Heart left ventricle (tissue), 16 donors: Measurements from ENCODE around the gene DENND2C. TPM values are rescaled to one million over a fixed set of nuclear protein-coding genes. Genes with fewer than 3 reads are reported as not detected.

Experiments used
- ATAC-seq, 4 donors: fragments of 200-7000 bp; cut with Tn5 transposase; one replicate each; pipeline ENCODE4 v1.9.1; 2020 to 2022; ENCODE audit warnings: moderate library complexity in 4 of 4, mild to moderate bottlenecking in 3 of 4, moderate number of reproducible peaks in 1 of 4
- DNase-seq, 5 donors: peaks; one replicate each; pipeline ENCODE4 v3.0.0-alpha.2; 2020
- H3K27ac ChIP-seq, 12 donors: fragments of 200-600 bp; sonication (generic) in 4 of 12; one replicate each; pipeline versions ENCODE4 v1.5.0 to v1.8.0; 2016 to 2022; ENCODE audit warnings: mild to moderate bottlenecking in 2 of 12
- H3K27me3 ChIP-seq, 9 donors: fragments of 200-600 bp; sonication (generic) in 2 of 9; one replicate each; pipeline versions ENCODE4 v1.5.1 to v1.8.0; 2016 to 2022; ENCODE audit warnings: mild to moderate bottlenecking in 3 of 9
- H3K36me3 ChIP-seq, 9 donors: fragments of 200-600 bp; sonication (generic) in 2 of 9; one replicate each; pipeline versions ENCODE4 v1.5.0 to v1.8.0; 2018 to 2022; ENCODE audit warnings: mild to moderate bottlenecking in 2 of 9
- H3K4me1 ChIP-seq, 12 donors: fragments of 200-600 bp; sonication (generic) in 4 of 12; one replicate each; pipeline versions ENCODE4 v1.5.0 to v1.8.0; 2016 to 2022; ENCODE audit warnings: mild to moderate bottlenecking in 3 of 12
- H3K4me3 ChIP-seq, 12 donors: fragments of 200-600 bp; sonication (generic) in 4 of 12; one replicate each; pipeline versions ENCODE4 v1.5.0 to v1.8.0; 2017 to 2022; ENCODE audit warnings: mild to moderate bottlenecking in 9 of 12, moderate library complexity in 4 of 12
- H3K9me3 ChIP-seq, 12 donors: fragments of 200-600 bp; sonication (generic) in 4 of 12; one replicate each; pipeline versions ENCODE4 v1.5.0 to v1.8.0; 2016 to 2022; ENCODE audit warnings: mild to moderate bottlenecking in 1 of 12
- CTCF ChIP-seq, 12 donors: fragments of 200-600 bp; sonication (generic) in 4 of 12; IDR thresholded peaks; one replicate each; pipeline versions ENCODE4 v1.5.0 to v1.8.0; 2018 to 2022; ENCODE audit warnings: antibody characterized with exemption in 12 of 12, mild to moderate bottlenecking in 5 of 12
- POLR2A ChIP-seq, 2 donors: fragments of 450-650 bp; IDR thresholded peaks; one replicate each; pipeline ENCODE4 v1.6.1; 2017; ENCODE audit warnings: antibody characterized with exemption in 2 of 2, mild to moderate bottlenecking in 2 of 2, moderate library complexity in 2 of 2
- WGBS, 4 donors: extraction: QIAGEN DNeasy Blood & Tissue Kit in 2 of 4; methylation state at CpG; one replicate each; pipeline versions ENCODE4 v1.1.5 to v1.1.7; 2013 to 2018; 5-methylcytosine and 5-hydroxymethylcytosine counted together
- intact Hi-C, 10 donors: fragments of 100-400 bp; cut with DNase I; formaldehyde crosslinking; loops; one replicate each; pipeline versions ENCODE4 v1.11.1 to v1.14.2; 2022
- polyA plus RNA-seq, 2 donors: library from polyadenylated mRNA; stranded (reverse); fragments of 200-250 nt; gene quantifications; one replicate each; pipeline ENCODE4 v1.2.3, GENCODE V29; 2013
- total RNA-seq, 9 donors: library from RNA; depleted of rRNA in 2 of 9; stranded (reverse); fragments of >200 nt in 2 of 9; fragmentation: NEBNext Ultra II Directional in 3 of 9; extraction: Animal tissue kit (Norgen Biotek cat#: 25700) in 3 of 9; gene quantifications; one replicate each; pipeline versions ENCODE4 v1.1.0 to v1.2.4, GENCODE V29; 2016 to 2023
- donor health status: ischemic (EF 13 %, LVEDD 7.1; RV severe dilation, severe dysfunction).
- donor health status: healthy with polysubstance abuse.
- donor health status: DM: no; HTN: yes; CAD: no.
- donor health status: DM: no; HTN: no; CAD: no.
- donor health status: ischemic (EF 25% LVEDD 6.9; RV normal size, moderate dysfunction).
- donor health status: ischemic (EF 25% LVEDD 5.7; RV mildly dilated, moderate dysfunction).
- donor health status: healthy.
- donor health status: DM: yes; HTN: yes; CAD: no.
- donor health status: ischemic (EF 35%, LVEDD 5.7; RV mildly dilated, moderate dysfunction).
- donor health status: nonischemic (EF 11% LVEDD 7.7; RV severe dilation, severe dysfunction).
- donor health status: DM: yes; HTN: yes; CAD: no.
- donor health status: PGD.
- donor health status: ischemic (EF 29% LVEDD 5.4; RV normal size, mild dysfunction).
- donor health status: nonischemic (EF 23%, LVEDD 6.1; RV moderate dilation, normal function).

DENND2C gene
- total and polyA plus RNA-seq, 11 donors: 1.6 to 4.1 (median 3.1) TPM

- H3K4me3 ChIP-seq: no peak overlapping the region
- H3K4me1 ChIP-seq: no peaks in the 10 kb centered on the region
- TF ChIP-seq CTCF (IDR thresholded peaks at IDR 0.05): no peak
- TF ChIP-seq POLR2A (IDR thresholded peaks at IDR 0.05): no peak
- H3K27me3 ChIP-seq: no peaks in the 10 kb centered on the region
- intact Hi-C loops: no loop called here
- no peak for DNase-seq
- ATAC-seq: no peak
- H3K9me3 ChIP-seq: peaks cover 0 to 7% (median 0%) of the 10 kb centered on the region in 12 donors
- H3K27ac ChIP-seq: no peak overlapping the region
- 39 to 62% (median 42%) methylated on average over 2 of the region's 2 CpGs for WGBS, 4 donors
- H3K36me3 ChIP-seq: peaks cover 0 to 21% (median under 1%) of the 10 kb centered on the region in 9 donors
Observed at GRCh38 chr1:114627107-114627506, 42.7 kb downstream of the DENND2C start.

GRCh38 chr1:114623364-114623763 is 46.5 kb downstream of the DENND2C start:
- ATAC-seq (no peak), DNase-seq (no peak)
- H3K9me3 ChIP-seq: no peaks in the 10 kb centered on the region
- no peak overlapping the region for H3K27ac ChIP-seq
- H3K4me1 ChIP-seq: no peaks in the 10 kb centered on the region
- no peak overlapping the region for H3K4me3 ChIP-seq
- no peak for TF ChIP-seq CTCF (IDR thresholded peaks at IDR 0.05)
- no peak for TF ChIP-seq POLR2A (IDR thresholded peaks at IDR 0.05)
- 93 to 98% (median 96%) methylated on average over 5 of the region's 5 CpGs for WGBS, 4 donors
- H3K27me3 ChIP-seq: no peaks in the 10 kb centered on the region
- intact Hi-C loops: no loop called here
- peaks cover 0 to 34% (median 6%) of the 10 kb centered on the region in 9 donors for H3K36me3 ChIP-seq

DNA sequence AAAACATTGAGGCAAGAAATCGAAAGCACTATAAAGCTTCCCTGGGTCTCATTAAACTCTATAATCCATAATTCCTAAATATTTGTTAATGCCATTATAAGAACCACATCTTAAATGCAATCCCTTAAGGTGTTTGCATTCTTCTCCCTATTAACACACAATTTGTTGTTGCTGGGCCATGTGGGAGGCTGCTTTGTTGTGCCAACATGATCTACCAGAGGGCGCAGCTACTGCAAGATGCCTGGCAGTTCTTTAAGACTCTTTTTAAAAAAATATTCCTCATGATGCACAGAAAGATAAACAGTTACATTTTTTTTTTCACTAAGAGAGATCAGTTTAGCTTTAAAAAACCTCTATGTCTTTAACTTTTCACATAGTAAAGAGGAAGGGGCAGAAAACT is 49.4 kb downstream of the DENND2C start:
- Histone ChIP-seq H3K27ac (no peak overlapping the region), H3K27me3 (no peaks in the 10 kb centered on the region), H3K36me3 (peaks cover 0 to 58% (median 19%) of the 10 kb centered on the region in 9 donors), H3K9me3 (no peaks in the 10 kb centered on the region), H3K4me3 (no peak overlapping the region), H3K4me1 (no peaks in the 10 kb centered on the region)
- DNase-seq (no peak), ATAC-seq (no peak)
- 88 to 99% (median 93%) methylated on average over 2 of the region's 2 CpGs for WGBS, 4 donors
- intact Hi-C loops: no loop called here
- TF ChIP-seq POLR2A (IDR thresholded peaks at IDR 0.05) (no peak), CTCF (IDR thresholded peaks at IDR 0.05) (no peak)

GRCh38 chr1:114618606-114619005 is 51.2 kb downstream of the DENND2C start:
- intact Hi-C loops: no loop called here
- no peaks in the 10 kb centered on the region for H3K27me3 ChIP-seq
- H3K4me1 ChIP-seq: no peaks in the 10 kb centered on the region
- no peak for DNase-seq
- H3K27ac ChIP-seq: no peak overlapping the region
- ATAC-seq: no peak
- H3K4me3 ChIP-seq: no peak overlapping the region
- H3K9me3 ChIP-seq: no peaks in the 10 kb centered on the region
- TF ChIP-seq CTCF (IDR thresholded peaks at IDR 0.05) (no peak), POLR2A (IDR thresholded peaks at IDR 0.05) (no peak)
- H3K36me3 ChIP-seq: peaks cover 0 to 64% (median 24%) of the 10 kb centered on the region in 9 donors
